HG03442 (cell line): ENCODE data around the gene SMIM12.

Experiments
- ATAC-seq: cut with Tn5 transposase; IDR thresholded peaks from one replicate; pipeline ENCODE4 v1.9.1; 2021; ENCODE audit warnings: mild to moderate bottlenecking, moderate library complexity; ENCODE audit not compliant: unreplicated experiment

The SMIM12 gene

DNA sequence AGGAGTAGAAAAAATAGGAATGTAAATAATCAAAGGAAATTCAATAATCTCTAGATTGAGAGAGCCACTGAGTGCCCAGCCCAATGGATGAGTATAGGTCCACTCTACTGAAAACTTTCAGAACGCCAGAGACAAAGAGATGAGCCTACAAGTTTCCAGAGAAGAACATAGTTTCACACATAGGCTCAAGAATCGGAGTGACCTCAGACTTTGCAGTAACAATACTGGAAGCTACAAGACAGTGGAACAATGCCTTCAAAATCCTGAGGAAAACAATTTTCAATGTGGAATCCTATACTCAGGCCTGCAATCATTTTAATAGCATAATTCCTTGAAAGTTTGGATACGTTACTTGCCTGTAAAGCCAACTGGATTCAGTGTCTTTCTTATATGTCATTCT is 55.8 kb downstream of the SMIM12 start:
- ATAC-seq, result no peak
